Uterus (tissue), 2 donors: ENCODE measurements around the gene GABRB1.

Experiments
- CTCF ChIP-seq, 4 experiments: fragments of 200-600 bp in 2 of 4; fragments of 450-650 bp in 2 of 4; sonication (generic) in 2 of 4; IDR thresholded peaks; one replicate each; pipeline ENCODE4 v1.5.1; 2016 to 2019; ENCODE audit warnings: antibody characterized with exemption in 4 of 4, mild to moderate bottlenecking in 2 of 4, moderate library complexity in 1 of 4
- POLR2A ChIP-seq, 2 donors: fragments of 450-650 bp; IDR thresholded peaks; one replicate each; pipeline ENCODE4 v1.6.1; 2016; ENCODE audit warnings: antibody characterized with exemption in 2 of 2, mild to moderate bottlenecking in 1 of 2, moderate library complexity in 1 of 2

GRCh38 chr4:47274901-47275300 lies 243.5 kb downstream of the GABRB1 start:
- TF ChIP-seq CTCF (IDR thresholded peaks at IDR 0.05) (no peak), POLR2A (IDR thresholded peaks at IDR 0.05) (no peak)
